HCT116 (cell line): Measurements from ENCODE around the gene GTF3C1. TPM values are rescaled to one million over a fixed set of nuclear protein-coding genes. Genes with fewer than 3 reads are reported as not detected.

Experiments used
- ATAC-seq: fragments of 200-7000 bp; cut with Tn5 transposase; 2 replicates; pipeline ENCODE4 v1.9.1; 2020; ENCODE audit warnings: mild to moderate bottlenecking, moderate library complexity
- BruUV-seq: library from RNA; stranded (reverse); fragments of 400-500 nt; replicated peaks from 2 replicates; lab custom pipeline; 2021; lab: Mats Ljungman, UMichigan
- CTCF ChIA-PET: fragments of 300-600 bp; sonication (Branson Sonifier 250); formaldehyde crosslinking; loops from one replicate; lab custom pipeline; 2021; ENCODE audit warnings: antibody characterized with exemption; lab: Charles Lee
- POLR2A ChIA-PET: fragments of 300-600, 350-600 bp; sonication (Branson Sonifier 250); formaldehyde crosslinking; loops from one replicate; lab custom pipeline; 2021; ENCODE audit warnings: antibody characterized with exemption; lab: Charles Lee
- RAD21 ChIA-PET, 2 experiments: fragments of 300-600 bp; sonication (Branson Sonifier 250); formaldehyde crosslinking; loops; one replicate each; lab custom pipeline; 2023; ENCODE audit warnings: low total read pairs in 2 of 2; ENCODE audit not compliant: uncharacterized antibody in 2 of 2, unreplicated experiment in 2 of 2, low non-redundant PET in 1 of 2; lab: Charles Lee
- DNase-seq: peaks from one replicate; pipeline ENCODE4 v3.0.0-alpha.2; 2010; ENCODE audit warnings: low read depth, low spot score
- H2AFZ ChIP-seq: fragments of 200-600 bp; shearing (Covaris generic), sonication (generic); 2 replicates; pipeline ENCODE4 v1.6.1; 2017; ENCODE audit warnings: low read depth, mixed run types, mixed read lengths, antibody characterized with exemption, low read length; ENCODE audit not compliant: poor library complexity, severe bottlenecking
- H3K27ac ChIP-seq: 2 replicates; pipeline ENCODE4 v1.5.1; 2012; ENCODE audit warnings: low read depth, low read length
- H3K27me3 ChIP-seq: fragments of 200-600 bp; sonication (generic); 2 replicates; pipeline ENCODE4 v1.6.1; 2016; ENCODE audit warnings: mixed run types, low read length, mixed read lengths; ENCODE audit not compliant: insufficient read depth
- H3K36me3 ChIP-seq, 2 experiments: fragments of 200-500 bp in 1 of 2; fragments of 200-600 bp in 1 of 2; sonication (Bioruptor generic) in 1 of 2; sonication (generic) in 1 of 2; 2 replicates each; pipeline versions ENCODE4 v1.5.1 to v1.6.1; 2014 to 2016; ENCODE audit warnings: low read length in 2 of 2, inconsistent platforms in 1 of 2, mixed read lengths in 1 of 2, mixed run types in 1 of 2; ENCODE audit not compliant: insufficient read depth in 2 of 2, control insufficient read depth in 1 of 2
- H3K4me1 ChIP-seq, 2 experiments: fragments of 200-600 bp in 1 of 2; sonication (generic) in 1 of 2; 2 replicates each; pipeline versions ENCODE4 v1.5.1 to v1.6.1; 2012 to 2017; ENCODE audit warnings: low read length in 2 of 2, inconsistent platforms in 1 of 2, mild to moderate bottlenecking in 1 of 2, mixed read lengths in 1 of 2, mixed run types in 1 of 2, moderate library complexity in 1 of 2; ENCODE audit not compliant: insufficient read depth in 2 of 2, control insufficient read depth in 1 of 2
- H3K4me2 ChIP-seq: fragments of 200-600 bp; sonication (generic); 2 replicates; pipeline ENCODE4 v1.6.1; 2017; ENCODE audit warnings: mixed run types, low read length, mixed read lengths
- H3K4me3 ChIP-seq, 2 experiments: fragments of 200-600 bp in 1 of 2; sonication (generic) in 1 of 2; replicated peaks in 1 of 2; 2 replicates each; pipeline ENCODE4 v1.5.1; 2011 to 2016; ENCODE audit warnings: low read length in 2 of 2, control low read depth in 1 of 2, low read depth in 1 of 2, mild to moderate bottlenecking in 1 of 2, mixed read lengths in 1 of 2, mixed run types in 1 of 2
- H3K79me2 ChIP-seq: fragments of 200-600 bp; sonication (generic); 2 replicates; pipeline ENCODE4 v1.6.1; 2017; ENCODE audit warnings: mild to moderate bottlenecking, mixed run types, low read length, moderate library complexity, mixed read lengths; ENCODE audit not compliant: insufficient read depth
- H3K9ac ChIP-seq: fragments of 200-600 bp; sonication (generic); 2 replicates; pipeline ENCODE4 v1.6.1; 2016; ENCODE audit warnings: low read length, mixed read lengths
- H3K9me2 ChIP-seq: fragments of 200-600 bp; sonication (generic), shearing (Covaris generic); 2 replicates; pipeline ENCODE4 v1.6.1; 2017; ENCODE audit warnings: mixed run types, mild to moderate bottlenecking, moderate library complexity; ENCODE audit not compliant: insufficient read depth
- H3K9me3 ChIP-seq, 2 experiments: fragments of 200-500 bp in 1 of 2; fragments of 200-600 bp in 1 of 2; sonication (Bioruptor generic) in 1 of 2; sonication (generic) in 1 of 2; 2 replicates each; pipeline ENCODE4 v1.6.1; 2014 to 2017; ENCODE audit warnings: low read length in 2 of 2, mixed read lengths in 2 of 2, inconsistent platforms in 1 of 2, low read depth in 1 of 2, mild to moderate bottlenecking in 1 of 2, mixed run types in 1 of 2, moderate library complexity in 1 of 2; ENCODE audit not compliant: control insufficient read depth in 1 of 2, insufficient read depth in 1 of 2
- H4K20me1 ChIP-seq: fragments of 200-600 bp; sonication (generic), shearing (Covaris generic); 2 replicates; pipeline ENCODE4 v1.6.1; 2017; ENCODE audit warnings: mixed run types, mild to moderate bottlenecking, moderate library complexity; ENCODE audit not compliant: insufficient read depth
- ATF3 ChIP-seq: IDR thresholded peaks from 2 replicates; pipeline ENCODE4 v1.6.1; 2012
- CBX3 ChIP-seq: IDR thresholded peaks from 2 replicates; pipeline ENCODE4 v1.6.1; 2012; ENCODE audit warnings: low read depth
- CEBPB ChIP-seq: IDR thresholded peaks from 2 replicates; pipeline ENCODE4 v1.6.1; 2012; ENCODE audit warnings: low read depth
- CTCF ChIP-seq, 3 experiments: fragments of 200-600 bp in 1 of 3; sonication (generic) in 1 of 3; IDR thresholded peaks in 2 of 3; conservative IDR thresholded peaks in 1 of 3; 2 replicates each; pipeline ENCODE4 v1.5.1; 2012 to 2017; ENCODE audit warnings: low read depth in 2 of 3, low read length in 2 of 3, antibody characterized with exemption in 1 of 3, borderline replicate concordance in 1 of 3, control low read depth in 1 of 3, mild to moderate bottlenecking in 1 of 3, mixed read lengths in 1 of 3, mixed run types in 1 of 3, moderate library complexity in 1 of 3; ENCODE audit not compliant: insufficient read depth in 1 of 3
- EGR1 ChIP-seq: IDR thresholded peaks from 2 replicates; pipeline ENCODE4 v1.6.1; 2012; ENCODE audit warnings: low read depth
- ELF1 ChIP-seq: IDR thresholded peaks from 2 replicates; pipeline ENCODE4 v1.6.1; 2012; ENCODE audit warnings: low read depth, borderline replicate concordance
- EZH2phosphoT487 ChIP-seq: fragments of 200-600 bp; IDR thresholded peaks from 2 replicates; pipeline ENCODE4 v1.6.1; 2018; ENCODE audit warnings: antibody characterized with exemption, borderline replicate concordance
- FOSL1 ChIP-seq: IDR thresholded peaks from 2 replicates; pipeline ENCODE4 v1.6.1; 2012; ENCODE audit warnings: low read depth
- JUND ChIP-seq: IDR thresholded peaks from 2 replicates; pipeline ENCODE4 v1.6.1; 2012
- POLR2A ChIP-seq: IDR thresholded peaks from 2 replicates; pipeline ENCODE4 v1.7.0; 2011; ENCODE audit warnings: borderline replicate concordance; ENCODE audit not compliant: insufficient read depth, insufficient read length; ENCODE audit errors: extremely low read depth
- SIN3A ChIP-seq: IDR thresholded peaks from 2 replicates; pipeline ENCODE4 v1.6.1; 2012; ENCODE audit warnings: low read depth
- SP1 ChIP-seq: IDR thresholded peaks from 2 replicates; pipeline ENCODE4 v1.6.1; 2012; ENCODE audit warnings: low read depth
- SRF ChIP-seq: IDR thresholded peaks from 2 replicates; pipeline ENCODE4 v1.6.1; 2012; ENCODE audit warnings: low read depth
- YY1 ChIP-seq: IDR thresholded peaks from 2 replicates; pipeline ENCODE4 v1.6.1; 2011; ENCODE audit warnings: low read length, low read depth, moderate library complexity, mild to moderate bottlenecking; ENCODE audit not compliant: insufficient replicate concordance; ENCODE audit errors: extremely low read depth
- ZFX ChIP-seq: fragments of 450-650 bp; IDR thresholded peaks from 2 replicates; pipeline ENCODE4 v1.6.1; 2017
- ZNF274 ChIP-seq: fragments of 200-500 bp; sonication (Bioruptor generic); IDR thresholded peaks from 2 replicates; pipeline ENCODE4 v1.6.1; 2014; ENCODE audit warnings: mild to moderate bottlenecking, low read depth, low read length, inconsistent platforms
- intact Hi-C: fragments of 100-400 bp; cut with micrococcal nuclease; formaldehyde crosslinking; loops from 2 replicates; pipeline ENCODE4 v1.10.0; 2022
- total RNA-seq: library from RNA; stranded (reverse); gene quantifications from one replicate; pipeline ENCODE4 v1.2.1, GENCODE V29; 2021; ENCODE audit not compliant: unreplicated experiment

Gene GTF3C1
- total RNA-seq, 1 experiment from 2014 or later, result 97.5 TPM

- DNase-seq (no peak), ATAC-seq (no peak)
- TF ChIP-seq SP1, result no peak
- no peak for TF ChIP-seq CBX3
- no peak for TF ChIP-seq FOSL1
- TF ChIP-seq JUND, result no peak
- no peak for TF ChIP-seq EZH2phosphoT487
- no peak for TF ChIP-seq SIN3A
- TF ChIP-seq ZFX, result no peak
- TF ChIP-seq EGR1, result no peak
- no peak for TF ChIP-seq CEBPB
- no peak for TF ChIP-seq ZNF274
- TF ChIP-seq SRF, result no peak
- TF ChIP-seq CTCF (IDR thresholded peaks at IDR 0.05 in 2 of 3, conservative IDR thresholded peaks at IDR 0.05 in 1 of 3; ENCODE audit: borderline replicate concordance in 1 of 3, insufficient read depth in 1 of 3, low read depth in 2 of 3, low read length in 2 of 3), result no peak
- TF ChIP-seq YY1, result no peak
- no peak for TF ChIP-seq ELF1
- TF ChIP-seq POLR2A, result no peak
- no peak for TF ChIP-seq ATF3
- Histone ChIP-seq H3K36me3 (no peaks in the 10 kb centered on the region), H3K27me3 (no peaks in the 10 kb centered on the region), H3K4me2 (no peak overlapping the region), H3K4me1 (peaks cover 2 to 27% of the 10 kb centered on the region in 2 experiments; a peak in 3 of 4 replicates), H3K9me2 (no peaks in the 10 kb centered on the region), H3K9ac (no peak overlapping the region), H4K20me1 (no peaks in the 10 kb centered on the region), H2AFZ (no peak overlapping the region), H3K4me3 (no peak overlapping the region), H3K79me2 (no peaks in the 10 kb centered on the region), H3K27ac (no peak overlapping the region), H3K9me3 (no peaks in the 10 kb centered on the region)
- ChIA-PET RAD21 (no interaction called here), POLR2A (no interaction called here), CTCF (no interaction called here)
- no TSS peak for BruUV-seq
- intact Hi-C loops, result no loop called here
Measured at GRCh38 chr16:27429330-27429871, 120.3 kb downstream of the GTF3C1 start.
